Endothelial cell of umbilical vein (primary cell): Measurements from ENCODE around the gene ANXA4. TPM values are rescaled to one million over a fixed set of nuclear protein-coding genes. Genes with fewer than 3 reads are reported as not detected.
A peak's percentile ranks its signal among the peaks of the same experiment; 100 is the strongest.
"Not testable (repeated sequence)": the region's sequence is repeated elsewhere in the genome, so short reads cannot be mapped to it uniquely, and the experiment has no call there.

Experiments
- BruUV-seq: library from RNA; stranded (reverse); fragments of 400-500 nt; replicated peaks from 2 replicates; lab custom pipeline; 2021; lab: Mats Ljungman, UMichigan
- CTCF ChIA-PET: fragments of 300-600, 350-600 bp; sonication (Branson Sonifier 250); formaldehyde crosslinking; loops from one replicate; lab custom pipeline; 2021; ENCODE audit warnings: antibody characterized with exemption, inconsistent platforms; lab: Charles Lee
- POLR2A ChIA-PET: fragments of 300-600, 350-600 bp; sonication (Branson Sonifier 250); formaldehyde crosslinking; loops from one replicate; lab custom pipeline; 2021; ENCODE audit warnings: antibody characterized with exemption, inconsistent platforms; lab: Charles Lee
- DNase-seq: peaks from one replicate; pipeline ENCODE4 v3.0.0-alpha.2; 2011; ENCODE audit warnings: low read depth, low spot score
- FAIRE-seq: peaks from 2 replicates; lab custom pipeline; 2011; peaks lifted over from hg19 to GRCh38; lab: Jason Lieb, UNC
- H2AFZ ChIP-seq: 2 replicates; pipeline ENCODE4 v1.6.0; 2012; ENCODE audit warnings: low read depth, low read length, control low read depth, inconsistent platforms
- H3K27ac ChIP-seq: 2 replicates; pipeline ENCODE4 v1.5.1; 2011; ENCODE audit warnings: low read depth, mild to moderate bottlenecking, control low read depth, low read length, moderate library complexity; ENCODE audit not compliant: insufficient read depth
- H3K27me3 ChIP-seq, 2 experiments: 2 replicates each; pipeline versions ENCODE4 v1.6.0 to v1.6.1; 2011; ENCODE audit warnings: low read length in 2 of 2, mixed read lengths in 1 of 2; ENCODE audit not compliant: control insufficient read depth in 2 of 2, insufficient read depth in 2 of 2
- H3K36me3 ChIP-seq, 2 experiments: 2 replicates in 1 of 2; 3 replicates in 1 of 2; pipeline ENCODE4 v1.5.1; 2011; ENCODE audit warnings: low read length in 2 of 2, mild to moderate bottlenecking in 1 of 2, moderate library complexity in 1 of 2; ENCODE audit not compliant: control insufficient read depth in 2 of 2, insufficient read depth in 2 of 2; ENCODE audit errors: extremely low read depth in 1 of 2
- H3K4me1 ChIP-seq: 3 replicates; pipeline ENCODE4 v1.5.1; 2011; ENCODE audit warnings: mild to moderate bottlenecking, low read length; ENCODE audit not compliant: control insufficient read depth, insufficient read depth; ENCODE audit errors: extremely low read depth
- H3K4me2 ChIP-seq: 2 replicates; pipeline ENCODE4 v1.6.1; 2011; ENCODE audit warnings: low read length, control low read depth, mixed read lengths; ENCODE audit not compliant: insufficient read depth
- H3K4me3 ChIP-seq, 3 experiments: fragments of 200-600 bp in 1 of 3; sonication (generic), shearing (Covaris generic) in 1 of 3; replicated peaks in 1 of 3; 2 replicates each; pipeline ENCODE4 v1.5.1; 2011 to 2016; ENCODE audit warnings: control low read depth in 3 of 3, low read length in 3 of 3, mild to moderate bottlenecking in 2 of 3, inconsistent platforms in 1 of 3, low read depth in 1 of 3, moderate library complexity in 1 of 3; ENCODE audit not compliant: insufficient read depth in 1 of 3
- H3K79me2 ChIP-seq: 2 replicates; pipeline ENCODE4 v1.6.0; 2012; ENCODE audit warnings: low read length, inconsistent platforms; ENCODE audit not compliant: control insufficient read depth, insufficient read depth
- H3K9ac ChIP-seq: replicated peaks from 2 replicates; pipeline ENCODE3; 2011; ENCODE audit warnings: low read length, control low read depth; ENCODE audit not compliant: insufficient read depth; ENCODE audit errors: extremely low read depth
- H3K9me1 ChIP-seq: replicated peaks from 3 replicates; pipeline ENCODE4 v1.6.0; 2011; ENCODE audit warnings: mild to moderate bottlenecking, low read length; ENCODE audit not compliant: control insufficient read depth, insufficient read depth; ENCODE audit errors: extremely low read depth
- H3K9me3 ChIP-seq: replicated peaks from 2 replicates; pipeline ENCODE4 v1.5.1; 2012; ENCODE audit warnings: low read length, inconsistent platforms; ENCODE audit not compliant: control insufficient read depth, insufficient read depth
- H4K20me1 ChIP-seq: replicated peaks from 2 replicates; pipeline ENCODE3; 2011; ENCODE audit warnings: mild to moderate bottlenecking, low read length; ENCODE audit not compliant: control insufficient read depth, insufficient read depth; ENCODE audit errors: extremely low read depth
- CTCF ChIP-seq, 2 donors: IDR thresholded peaks; 1 replicate in 1 of 2; 2 replicates in 1 of 2; pipeline ENCODE4 v1.5.1; 2011; ENCODE audit warnings: low read length in 2 of 2, mild to moderate bottlenecking in 2 of 2, moderate library complexity in 2 of 2, control low read depth in 1 of 2, inconsistent platforms in 1 of 2, low read depth in 1 of 2; ENCODE audit not compliant: insufficient read depth in 1 of 2; ENCODE audit errors: extremely low read depth in 1 of 2
- EZH2 ChIP-seq: IDR thresholded peaks from 2 replicates; pipeline ENCODE4 v1.6.1; 2012; ENCODE audit warnings: borderline replicate concordance, low read depth, mild to moderate bottlenecking, moderate library complexity, low read length, inconsistent platforms; ENCODE audit not compliant: severe bottlenecking
- FOS ChIP-seq: IDR thresholded peaks from 2 replicates; pipeline ENCODE4 v1.6.1; 2011; ENCODE audit warnings: mild to moderate bottlenecking, low read length, moderate library complexity, borderline replicate concordance; ENCODE audit not compliant: insufficient read depth
- GATA2 ChIP-seq: IDR thresholded peaks from 2 replicates; pipeline ENCODE4 v1.7.0; 2011; ENCODE audit warnings: low read depth, mild to moderate bottlenecking, moderate library complexity, mixed read lengths, low read length; ENCODE audit not compliant: insufficient read length, insufficient read depth
- JUN ChIP-seq: IDR thresholded peaks from 2 replicates; pipeline ENCODE4 v1.6.1; 2011; ENCODE audit warnings: borderline replicate concordance, low read depth; ENCODE audit not compliant: insufficient read length, insufficient read depth
- MAX ChIP-seq: IDR thresholded peaks from 2 replicates; pipeline ENCODE4 v1.6.1; 2011; ENCODE audit not compliant: insufficient read depth, insufficient read length
- MYC ChIP-seq: IDR thresholded peaks from one replicate; pipeline ENCODE4 v1.6.1; 2011; ENCODE audit warnings: mild to moderate bottlenecking, low read depth, low read length
- POLR2A ChIP-seq: IDR thresholded peaks from 2 replicates; pipeline ENCODE4 v1.6.1; 2012; ENCODE audit warnings: low read depth, mild to moderate bottlenecking, control low read depth, low read length
- POLR2AphosphoS5 ChIP-seq: IDR thresholded peaks from 2 replicates; pipeline ENCODE4 v1.6.1; 2012; ENCODE audit warnings: low read depth, mild to moderate bottlenecking, control low read depth, low read length, moderate library complexity; ENCODE audit not compliant: insufficient read depth
- dilution Hi-C: fragments of 300-500 bp; cut with MboI; formaldehyde crosslinking; loops from one replicate; pipeline ENCODE4 v1.15.0; 2019; ENCODE audit warnings: low sequenced_read_pairs; ENCODE audit not compliant: extremely low pct_ligation_motif_present
- intact Hi-C: fragments of 100-400 bp; cut with micrococcal nuclease; formaldehyde crosslinking; loops from one replicate; pipeline ENCODE4 v1.10.0; 2022
- polyA plus RNA-seq, 4 experiments: library from polyadenylated mRNA; depleted of rRNA in 3 of 4; stranded (reverse) in 3 of 4; unstranded in 1 of 4; fragments of >200 nt; gene quantifications; 2 replicates each; pipeline versions ENCODE4 v1.2.1 to v1.2.3, GENCODE V29; 2011 to 2012; ENCODE audit warnings: missing spikeins in 1 of 4
- total RNA-seq: library from RNA; stranded (reverse); gene quantifications from 2 replicates; pipeline ENCODE4 v1.2.3, GENCODE V29; 2021

Gene ANXA4
- total and polyA plus RNA-seq, 2 donors (not counting 3 experiments of a cell fraction or from before 2014, with no cell fraction given), result 29.4 to 79.6 TPM

GRCh38 chr2:69714539-69715220 lies 27.3 kb upstream of the ANXA4 start:
- H3K4me3 ChIP-seq, H3K9ac ChIP-seq, H4K20me1 ChIP-seq, H3K9me3 ChIP-seq, BruUV-seq, H3K4me1 ChIP-seq, POLR2A ChIA-PET, H3K36me3 ChIP-seq, dilution Hi-C loops, H3K9me1 ChIP-seq, H3K27me3 ChIP-seq, H3K27ac ChIP-seq, H3K79me2 ChIP-seq: not testable (repeated sequence)
- intact Hi-C loops, result loop anchor here (1.0 to 2.0 kb wide), 5 partner anchors 32 to 339 kb away; partner anchors contain the start of gene AAK1
- Histone ChIP-seq H3K4me2 (peak overlapping the region; percentile 2), H2AFZ (peak overlapping the region; percentile 25)
- TF ChIP-seq CTCF (IDR thresholded peaks at IDR 0.05; ENCODE audit: extremely low read depth in 1 of 2, insufficient read depth in 1 of 2, low read depth in 1 of 2, low read length in 2 of 2), result peak; percentile 70 to 82
- peak; percentile 34 for TF ChIP-seq POLR2AphosphoS5
- DNase-seq (peak; percentile 88), FAIRE-seq (peak; percentile 92)
- CTCF ChIA-PET, result interaction anchor here (0.8 to 3.6 kb wide), 8 partner anchors 21 to 390 kb away, joined by 3 to 26 read pairs (median 5); no protein-coding TSS in a partner anchor

- Histone ChIP-seq H3K79me2 (no peaks in the 10 kb centered on the region), H4K20me1 (no peaks in the 10 kb centered on the region), H3K4me3 (no peak overlapping the region), H3K9ac (no peak overlapping the region), H3K36me3 (no peaks in the 10 kb centered on the region), H3K9me1 (no peaks in the 10 kb centered on the region), H3K27ac (no peak overlapping the region), H3K4me1 (no peaks in the 10 kb centered on the region), H3K9me3 (no peaks in the 10 kb centered on the region), H2AFZ (no peak overlapping the region), H3K27me3 (no peaks in the 10 kb centered on the region), H3K4me2 (no peak overlapping the region)
- CTCF ChIA-PET, result interaction anchor here (1.0 to 3.6 kb wide), 11 partner anchors 9 to 340 kb away, joined by 3 to 26 read pairs (median 5); partner anchors contain the start of gene AAK1
- dilution Hi-C loops, result no loop called here
- intact Hi-C loops, result loop anchor here (2.0 kb wide), 1 partner anchor 33 kb away; no protein-coding TSS in a partner anchor
- no TSS peak for BruUV-seq
- TF ChIP-seq FOS (no peak), CTCF (IDR thresholded peaks at IDR 0.05; ENCODE audit: extremely low read depth in 1 of 2, insufficient read depth in 1 of 2, low read depth in 1 of 2, low read length in 2 of 2) (no peak), MAX (no peak), JUN (no peak), POLR2AphosphoS5 (no peak), GATA2 (no peak), POLR2A (no peak), MYC (no peak), EZH2 (no peak)
- FAIRE-seq (no peak), DNase-seq (no peak)
- POLR2A ChIA-PET, result no interaction called here
Measured at GRCh38 chr2:69715964-69716363, 26.0 kb upstream of the ANXA4 start.
